Transverse colon (tissue), 4 donors: Measurements from ENCODE around the gene SHISA7. TPM values are rescaled to one million over a fixed set of nuclear protein-coding genes. Genes with fewer than 3 reads are reported as not detected.

ENCODE experiments used
- DNase-seq: peaks from one replicate; pipeline ENCODE4 v3.0.0-alpha.2; 2019
- H3K27ac ChIP-seq, 4 donors: fragments of 200-600 bp; sonication (generic); 2 replicates each; pipeline ENCODE4 v1.5.1; 2016 to 2018; ENCODE audit warnings: inconsistent platforms in 4 of 4
- H3K27me3 ChIP-seq: fragments of 200-600 bp; sonication (generic); 2 replicates; pipeline ENCODE4 v1.5.1; 2017; ENCODE audit warnings: inconsistent platforms
- H3K36me3 ChIP-seq, 4 donors: fragments of 200-600 bp; sonication (generic); 2 replicates each; pipeline ENCODE4 v1.5.1; 2017 to 2019; ENCODE audit warnings: inconsistent platforms in 4 of 4
- H3K4me1 ChIP-seq, 4 donors: fragments of 200-600 bp; sonication (generic); 2 replicates each; pipeline ENCODE4 v1.5.1; 2017 to 2020; ENCODE audit warnings: inconsistent platforms in 4 of 4
- H3K4me3 ChIP-seq, 4 donors: fragments of 200-600 bp; sonication (generic); 1 replicate in 1 of 4; 2 replicates in 3 of 4; pipeline versions ENCODE4 v1.5.1 to v1.6.1; 2017 to 2019; ENCODE audit warnings: inconsistent platforms in 4 of 4
- H3K9me3 ChIP-seq, 2 donors: fragments of 200-600 bp; sonication (generic); 2 replicates each; pipeline ENCODE4 v1.5.1; 2017 to 2019; ENCODE audit warnings: inconsistent platforms in 2 of 2
- EP300 ChIP-seq: sonication (generic); formaldehyde crosslinking; IDR thresholded peaks from one replicate; pipeline ENCODE4 v1.6.1; 2017; ENCODE audit warnings: antibody characterized with exemption, low read depth
- POLR2A ChIP-seq: fragments of 450-650 bp; IDR thresholded peaks from one replicate; pipeline ENCODE4 v1.6.1; 2016; ENCODE audit warnings: antibody characterized with exemption, mild to moderate bottlenecking, moderate library complexity
- POLR2AphosphoS5 ChIP-seq, 3 donors: sonication (generic); formaldehyde crosslinking; IDR thresholded peaks; one replicate each; pipeline ENCODE4 v1.6.1; 2016; ENCODE audit warnings: antibody characterized with exemption in 3 of 3
- WGBS, 2 donors: methylation state at CpG; one replicate each; pipeline ENCODE4 v1.1.5; 2018; ENCODE audit warnings: low coverage in 1 of 2; 5-methylcytosine and 5-hydroxymethylcytosine counted together
- in situ Hi-C, 4 donors: fragments of 200-750 bp; cut with MboI; loops; one replicate each; pipeline versions ENCODE4 v1.15.0 to v1.15.1; 2017; ENCODE audit warnings: low sequenced_read_pairs in 3 of 4, low pct_ligation_motif_present in 1 of 4, low pct_unique_long_range_greater_than_20kb in 1 of 4
- intact Hi-C: fragments of 100-400 bp; cut with DNase I; formaldehyde crosslinking; loops from one replicate; pipeline ENCODE4 v1.15.1; 2023; ENCODE audit warnings: low total_unique reads
- total RNA-seq, 4 donors: library from RNA; depleted of rRNA; stranded (reverse); fragments of >200 nt; gene quantifications; one replicate each; pipeline ENCODE4 v1.1.0, GENCODE V29; 2016
- TF ChIP-seq, protein P1 (sequence below), 5 experiments: fragments of 200-600 bp in 3 of 5; fragments of 450-650 bp in 2 of 5; sonication (generic) in 3 of 5; IDR thresholded peaks; 1 replicate in 2 of 5; 2 replicates in 3 of 5; pipeline ENCODE4 v1.5.1; 2016 to 2017; ENCODE audit warnings: antibody characterized with exemption in 5 of 5, inconsistent platforms in 3 of 5, mild to moderate bottlenecking in 2 of 5, moderate library complexity in 1 of 5

Gene SHISA7
- total RNA-seq, 4 donors from 2014 or later: 0.75 TPM; not detected in 3

DNA sequence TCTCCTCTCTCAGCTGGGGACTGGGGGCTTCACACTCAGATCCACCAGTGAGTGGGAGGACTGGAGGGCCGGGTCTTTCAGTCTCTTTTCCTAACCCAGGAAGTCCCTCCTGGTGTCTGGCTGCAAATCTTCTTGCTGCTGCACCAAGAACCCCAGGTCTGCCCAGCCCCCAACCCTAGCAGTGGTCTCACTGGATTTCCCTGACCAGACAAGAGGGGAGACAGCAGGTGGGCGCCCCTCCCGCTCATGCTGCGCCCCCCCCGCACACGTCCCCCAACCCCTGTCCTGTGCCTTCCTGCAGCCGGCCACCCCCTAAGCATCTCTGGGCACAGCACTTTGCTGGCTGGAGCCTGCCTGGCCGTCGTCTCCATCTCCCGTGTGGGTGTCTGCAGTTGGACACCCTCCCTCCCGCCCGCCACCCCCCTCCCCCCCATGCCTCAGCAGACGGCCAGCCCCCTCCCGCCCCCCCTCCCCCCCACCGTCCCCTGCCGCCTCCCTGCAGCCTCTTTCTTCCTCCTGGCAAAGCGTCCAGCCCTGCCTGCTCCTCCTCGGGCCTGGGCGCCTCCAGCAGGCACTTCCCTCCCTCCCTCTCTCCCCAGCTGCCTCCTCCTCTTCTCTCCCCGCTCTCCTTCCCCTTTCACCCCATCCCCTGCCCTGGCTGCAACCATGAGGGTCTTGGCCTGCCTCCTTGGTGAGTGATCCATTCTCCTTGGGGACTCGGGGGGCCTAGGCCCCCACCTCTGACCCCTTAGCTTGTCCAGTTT, 45.0 kb upstream of the SHISA7 start, which contains the start of gene SSC5D:
SSC5D (plus strand) TSS at position 513 of the 764 bp plus-strand sequence; CDS start at position 667, 154 bp downstream.
- in situ Hi-C loops: no loop called here
- peaks cover 22% of the 10 kb centered on the region for H3K27me3 ChIP-seq
- TF ChIP-seq POLR2AphosphoS5 (IDR thresholded peaks at IDR 0.05): no peak
- TF ChIP-seq, protein P1, sequence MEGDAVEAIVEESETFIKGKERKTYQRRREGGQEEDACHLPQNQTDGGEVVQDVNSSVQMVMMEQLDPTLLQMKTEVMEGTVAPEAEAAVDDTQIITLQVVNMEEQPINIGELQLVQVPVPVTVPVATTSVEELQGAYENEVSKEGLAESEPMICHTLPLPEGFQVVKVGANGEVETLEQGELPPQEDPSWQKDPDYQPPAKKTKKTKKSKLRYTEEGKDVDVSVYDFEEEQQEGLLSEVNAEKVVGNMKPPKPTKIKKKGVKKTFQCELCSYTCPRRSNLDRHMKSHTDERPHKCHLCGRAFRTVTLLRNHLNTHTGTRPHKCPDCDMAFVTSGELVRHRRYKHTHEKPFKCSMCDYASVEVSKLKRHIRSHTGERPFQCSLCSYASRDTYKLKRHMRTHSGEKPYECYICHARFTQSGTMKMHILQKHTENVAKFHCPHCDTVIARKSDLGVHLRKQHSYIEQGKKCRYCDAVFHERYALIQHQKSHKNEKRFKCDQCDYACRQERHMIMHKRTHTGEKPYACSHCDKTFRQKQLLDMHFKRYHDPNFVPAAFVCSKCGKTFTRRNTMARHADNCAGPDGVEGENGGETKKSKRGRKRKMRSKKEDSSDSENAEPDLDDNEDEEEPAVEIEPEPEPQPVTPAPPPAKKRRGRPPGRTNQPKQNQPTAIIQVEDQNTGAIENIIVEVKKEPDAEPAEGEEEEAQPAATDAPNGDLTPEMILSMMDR (IDR thresholded peaks at IDR 0.05): no peak
- no peak for TF ChIP-seq POLR2A
- no peak for TF ChIP-seq EP300

DNA sequence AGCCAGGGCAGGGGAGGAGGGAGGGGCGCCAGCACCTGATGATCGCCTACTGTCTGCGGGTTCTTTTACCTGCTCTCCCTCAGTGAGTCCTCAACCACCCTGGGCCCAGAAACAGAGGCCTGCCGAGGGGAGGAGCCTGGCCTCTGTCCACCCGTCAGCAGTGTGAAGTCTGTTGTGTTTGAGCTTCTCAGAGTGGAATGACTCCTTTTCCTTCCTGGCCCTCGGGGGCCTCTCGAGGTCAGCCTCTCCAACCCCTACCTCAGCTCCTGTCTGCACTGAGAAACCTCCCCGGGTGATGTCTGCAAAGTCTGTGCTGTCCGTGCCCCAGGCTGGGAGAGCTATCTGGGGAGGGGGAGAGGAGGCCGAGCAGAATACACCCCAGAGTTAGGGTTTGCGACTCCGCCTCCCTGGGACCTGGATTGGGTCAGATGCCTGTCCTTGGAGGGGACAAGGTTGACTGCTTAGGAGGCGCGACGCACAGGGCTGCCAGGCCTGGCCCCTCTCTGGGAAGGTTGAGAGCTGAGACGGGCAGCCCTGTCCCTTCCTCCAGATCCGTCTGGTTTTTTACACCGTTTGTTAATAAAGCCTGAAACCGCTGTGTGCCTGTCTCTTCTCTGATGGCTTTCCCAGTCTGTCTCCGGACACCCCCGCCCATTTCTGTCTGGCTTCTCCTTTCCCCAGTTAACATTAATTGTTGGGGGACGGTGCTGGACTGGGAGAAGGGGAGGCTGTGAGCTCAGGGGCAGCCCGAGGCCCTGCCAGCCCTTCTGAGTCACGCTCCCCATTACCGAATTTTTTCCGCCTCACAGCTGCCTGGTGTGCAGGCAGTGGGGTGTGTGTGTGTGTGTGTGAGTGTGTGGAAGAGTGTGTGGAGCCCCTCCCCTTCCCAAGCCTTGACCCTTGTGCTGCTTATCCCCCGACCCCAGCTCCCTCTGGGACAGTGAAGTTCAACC, 44.1 kb upstream of the SHISA7 start:
- in situ Hi-C loops (no loop called here), intact Hi-C loops (no loop called here)
- Histone ChIP-seq H3K4me3 (no peak overlapping the region), H3K4me1 (peaks cover 36 to 57% (median 47%) of the 10 kb centered on the region in 4 donors), H3K27ac (peak overlapping the region; percentile 82 to 94 (median 88)), H3K27me3 (peaks cover 18% of the 10 kb centered on the region), H3K36me3 (no peaks in the 10 kb centered on the region), H3K9me3 (no peaks in the 10 kb centered on the region)
- DNase-seq: peak; percentile 60
- 32 to 35% methylated on average over 10 to 27 of the region's 27 CpGs for WGBS, 2 donors
- TF ChIP-seq EP300 (no peak), POLR2A (no peak), POLR2AphosphoS5 (IDR thresholded peaks at IDR 0.05) (peak; percentile 17 to 52 (median 39))
- TF ChIP-seq, protein P1 (IDR thresholded peaks at IDR 0.05): no peak

More for the DNA sequence above, 45.0 kb upstream of the SHISA7 start, which contains the start of gene SSC5D:
- H3K36me3 ChIP-seq: no peaks in the 10 kb centered on the region
- H3K4me3 ChIP-seq: peak within 1 kb of the TSS in 3 of 4 donors; percentile 0 to 22 (median 16)
- H3K4me1 ChIP-seq: peaks cover 36 to 60% (median 47%) of the 10 kb centered on the region in 4 donors
- no peaks in the 10 kb centered on the region for H3K9me3 ChIP-seq
- intact Hi-C loops: no loop called here
- no peak for DNase-seq
- 20 to 43% methylated on average over 1 to 16 of the region's 21 CpGs for WGBS, 2 donors
- H3K27ac ChIP-seq: peak within 1 kb of the TSS; percentile 82 to 94 (median 88)

DNA sequence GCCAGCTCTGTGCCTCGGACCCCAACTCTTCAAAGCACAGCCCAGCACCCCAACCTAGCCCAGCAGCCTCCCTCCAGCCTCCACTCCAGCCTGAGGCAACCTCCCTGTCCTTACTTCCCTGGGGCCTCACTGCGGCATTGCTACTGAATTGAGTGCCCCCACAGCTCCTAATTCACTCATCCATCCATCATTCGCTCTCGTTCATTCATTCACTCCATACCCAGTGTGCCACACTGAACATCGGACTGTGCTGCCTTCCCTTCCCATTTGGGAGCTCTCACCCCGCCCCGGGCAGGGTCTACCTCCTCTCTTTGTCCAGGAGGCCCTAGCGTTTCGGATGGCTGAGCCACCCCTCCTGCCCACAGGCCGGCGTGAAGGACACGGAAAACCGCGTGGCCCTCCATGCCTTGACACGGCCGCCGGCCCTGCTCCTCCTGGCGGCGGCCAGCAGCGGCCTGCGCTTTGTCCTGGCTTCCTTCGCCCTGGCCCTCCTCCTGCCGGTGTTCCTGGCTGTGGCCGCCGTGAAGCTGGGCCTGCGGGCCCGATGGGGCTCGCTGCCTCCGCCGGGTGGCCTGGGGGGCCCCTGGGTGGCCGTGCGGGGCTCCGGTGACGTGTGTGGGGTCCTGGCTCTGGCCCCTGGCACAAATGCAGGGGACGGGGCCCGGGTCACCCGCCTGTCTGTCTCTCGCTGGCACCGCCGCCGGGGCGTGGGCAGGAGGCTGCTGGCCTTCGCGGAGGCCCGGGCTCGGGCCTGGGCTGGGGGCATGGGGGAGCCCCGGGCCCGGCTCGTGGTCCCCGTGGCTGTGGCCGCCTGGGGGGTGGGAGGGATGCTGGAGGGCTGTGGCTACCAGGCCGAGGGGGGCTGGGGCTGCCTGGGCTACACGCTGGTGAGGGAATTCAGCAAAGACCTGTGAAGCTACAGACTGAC, 43.2 kb upstream of the SHISA7 start:
- TF ChIP-seq POLR2AphosphoS5 (IDR thresholded peaks at IDR 0.05) (peak in 1 of 3 donors; percentile 12), EP300 (no peak), POLR2A (no peak)
- TF ChIP-seq, protein P1 (IDR thresholded peaks at IDR 0.05): peak in 2 of 5 experiments; percentile 11 to 13
- Histone ChIP-seq H3K9me3 (no peaks in the 10 kb centered on the region), H3K4me1 (peaks cover 35 to 55% (median 42%) of the 10 kb centered on the region in 4 donors), H3K36me3 (no peaks in the 10 kb centered on the region), H3K27ac (peak overlapping the region; percentile 82 to 94 (median 88)), H3K4me3 (peak overlapping the region in 1 of 4 donors; percentile 6), H3K27me3 (peaks cover 14% of the 10 kb centered on the region)
- no peak for DNase-seq
- in situ Hi-C loops: no loop called here
- intact Hi-C loops: no loop called here
- WGBS, 2 donors: 71 to 73% methylated on average over 3 to 40 of the region's 53 CpGs
